Right kidney (tissue), 1 donor: ENCODE results near the gene SLBP.
A peak's percentile ranks its signal among the peaks of the same experiment; 100 is the strongest.

Experiments
- DNase-seq: peaks from one replicate; pipeline ENCODE4 v3.0.0-alpha.2; 2016

The SLBP gene

DNA sequence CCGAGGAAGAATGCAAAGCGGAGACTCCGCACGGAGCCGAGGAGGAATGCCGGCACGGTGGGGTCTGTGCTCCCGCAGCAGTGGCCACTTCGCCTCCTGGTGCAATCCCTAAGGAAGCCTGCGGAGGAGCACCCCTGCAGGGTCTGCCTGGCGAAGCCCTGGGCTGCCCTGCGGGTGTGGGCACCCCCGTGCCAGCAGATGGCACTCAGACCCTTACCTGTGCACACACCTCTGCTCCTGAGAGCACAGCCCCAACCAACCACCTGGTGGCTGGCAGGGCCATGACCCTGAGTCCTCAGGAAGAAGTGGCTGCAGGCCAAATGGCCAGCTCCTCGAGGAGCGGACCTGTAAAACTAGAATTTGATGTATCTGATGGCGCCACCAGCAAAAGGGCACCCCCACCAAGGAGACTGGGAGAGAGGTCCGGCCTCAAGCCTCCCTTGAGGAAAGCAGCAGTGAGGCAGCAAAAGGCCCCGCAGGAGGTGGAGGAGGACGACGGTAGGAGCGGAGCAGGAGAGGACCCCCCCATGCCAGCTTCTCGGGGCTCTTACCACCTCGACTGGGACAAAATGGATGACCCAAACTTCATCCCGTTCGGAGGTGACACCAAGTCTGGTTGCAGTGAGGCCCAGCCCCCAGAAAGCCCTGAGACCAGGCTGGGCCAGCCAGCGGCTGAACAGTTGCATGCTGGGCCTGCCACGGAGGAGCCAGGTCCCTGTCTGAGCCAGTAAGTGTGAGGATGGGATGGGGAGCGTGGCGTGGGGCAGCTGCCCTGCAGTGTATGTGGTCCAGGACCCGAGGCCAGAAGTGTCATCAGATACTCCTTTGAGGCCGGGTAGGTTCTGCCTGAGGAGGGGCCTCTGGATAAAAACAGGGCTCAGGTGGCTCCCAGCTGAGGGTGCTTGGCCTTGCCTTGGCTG lies 16.2 kb upstream of the SLBP start:
- no peak for DNase-seq

DNA sequence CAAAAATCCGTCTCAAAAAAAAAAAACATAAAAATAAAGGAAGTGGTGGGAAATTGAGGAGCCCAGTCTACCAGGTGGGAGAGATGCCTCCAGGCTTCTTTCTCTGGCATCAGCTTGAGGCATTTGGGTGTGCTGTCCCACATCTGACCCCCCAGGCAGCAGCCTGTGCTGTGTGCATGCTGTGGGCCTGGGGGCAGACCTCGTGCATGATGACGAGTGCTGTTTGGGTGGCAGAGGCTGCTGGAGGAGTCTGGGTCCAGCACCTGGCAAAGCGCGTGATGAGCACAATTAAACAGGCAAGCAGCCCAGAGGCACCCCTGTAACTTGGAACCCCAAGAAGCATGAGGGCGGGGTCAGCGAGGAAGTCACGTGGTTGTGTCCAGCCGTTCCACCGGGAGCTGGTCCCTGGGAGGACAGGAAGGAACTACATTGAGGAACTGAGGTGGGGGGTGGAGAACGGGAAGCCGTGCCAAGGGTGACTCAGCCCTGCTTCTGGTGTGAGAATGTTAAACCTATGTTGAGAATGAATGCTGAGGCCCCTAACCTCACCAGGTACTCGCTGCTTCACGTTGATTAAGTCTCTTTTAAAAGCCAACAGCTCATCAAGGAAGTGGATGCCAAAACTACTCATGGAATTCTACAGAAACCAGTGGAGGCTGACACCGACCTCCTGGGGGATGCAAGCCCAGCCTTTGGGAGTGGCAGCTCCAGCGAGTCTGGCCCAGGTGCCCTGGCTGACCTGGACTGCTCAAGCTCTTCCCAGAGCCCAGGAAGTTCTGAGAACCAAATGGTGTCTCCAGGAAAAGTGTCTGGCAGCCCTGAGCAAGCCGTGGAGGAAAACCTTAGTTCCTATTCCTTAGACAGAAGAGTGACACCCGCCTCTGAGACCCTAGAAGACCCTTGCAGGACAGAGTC lies 15.3 kb upstream of the SLBP start:
- no peak for DNase-seq

DNA sequence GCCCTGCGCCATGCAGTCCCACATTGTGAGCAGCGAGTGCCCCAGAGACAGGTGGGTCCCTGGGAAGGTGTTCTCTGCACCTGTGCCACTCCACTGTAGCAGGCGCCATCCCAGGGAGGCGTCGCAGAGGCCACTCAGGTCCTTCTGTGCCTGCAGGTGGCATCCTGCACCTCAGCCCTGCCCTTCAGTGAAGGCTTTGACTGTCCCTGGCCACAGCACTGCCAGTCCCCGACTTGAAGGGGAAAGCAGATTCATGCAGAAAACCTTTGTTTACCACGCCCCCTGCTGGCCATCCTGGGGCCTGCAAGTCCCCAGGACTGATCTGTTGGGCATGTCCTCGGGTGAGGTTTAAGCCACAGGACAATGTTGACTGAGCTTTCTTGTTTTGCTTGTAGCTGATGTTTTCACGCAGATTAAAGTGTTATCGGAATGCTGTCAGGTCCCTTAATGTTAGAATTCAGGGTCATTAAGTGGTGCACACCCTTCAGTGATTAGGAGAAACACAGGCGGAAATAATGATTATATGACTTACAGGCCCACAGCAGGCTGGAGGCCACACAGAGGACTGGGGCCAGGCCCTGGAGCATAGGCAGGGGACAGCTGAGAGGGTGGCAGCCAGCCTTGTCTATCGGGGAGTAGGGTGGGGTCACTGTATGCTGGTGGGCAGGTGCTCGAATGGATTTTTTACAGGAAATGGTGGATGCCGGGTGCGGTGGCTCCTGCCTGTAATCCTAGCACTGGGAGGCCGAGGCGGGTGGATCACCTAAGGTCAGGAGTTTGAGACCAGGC lies 14.2 kb upstream of the SLBP start:
- DNase-seq, result peak; percentile 61

DNA sequence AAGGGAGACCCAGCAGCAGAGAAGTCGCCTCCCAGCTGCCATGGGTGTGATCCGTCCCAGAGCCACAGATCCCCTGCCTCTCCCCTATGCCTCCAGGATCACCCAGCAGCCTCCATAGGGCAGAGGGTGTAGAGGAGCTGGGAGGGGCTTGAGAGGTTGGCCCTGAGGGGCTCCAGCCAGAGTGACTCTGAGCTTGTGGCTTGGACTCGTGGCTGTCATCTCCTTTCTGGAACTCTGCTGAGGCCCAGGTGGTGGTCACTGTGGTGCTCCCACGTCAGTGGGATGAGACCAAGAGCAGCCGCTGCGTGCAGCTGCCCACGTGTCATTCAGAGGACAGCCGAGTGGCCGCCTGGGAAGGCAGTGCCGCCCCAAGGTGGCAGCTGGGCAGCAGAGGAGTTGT lies 13.4 kb upstream of the SLBP start:
- DNase-seq, result no peak

DNA sequence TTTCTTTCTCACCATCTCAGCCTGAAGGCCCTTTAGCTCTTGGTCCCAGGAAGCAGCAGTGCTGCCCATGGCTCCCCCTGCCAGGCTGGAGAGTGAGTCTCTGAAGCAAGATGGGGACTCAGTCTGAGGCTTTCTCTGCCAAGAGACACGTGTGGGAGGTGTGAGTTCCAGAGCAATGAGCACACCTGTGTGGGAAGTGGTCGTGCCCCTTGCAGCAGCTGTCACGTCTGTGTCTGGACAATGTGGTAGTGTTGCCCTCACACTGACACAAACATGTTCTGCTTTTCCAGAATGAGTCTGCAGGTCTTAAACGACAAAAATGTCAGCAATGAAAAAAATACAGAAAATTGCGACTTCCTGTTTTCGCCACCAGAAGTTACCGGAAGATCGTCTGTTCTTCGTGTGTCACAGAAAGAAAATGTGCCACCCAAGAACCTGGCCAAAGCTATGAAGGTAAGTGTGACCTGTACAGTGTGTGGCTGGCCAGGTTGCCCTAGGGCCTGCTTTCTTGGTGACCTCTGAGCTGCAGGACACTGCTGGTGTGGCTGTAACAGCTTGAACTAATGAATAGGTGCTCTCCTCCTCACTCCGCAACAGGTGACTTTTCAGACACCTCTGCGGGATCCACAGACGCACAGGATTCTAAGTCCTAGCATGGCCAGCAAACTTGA lies 11.1 kb upstream of the SLBP start:
- DNase-seq, result no peak

DNA sequence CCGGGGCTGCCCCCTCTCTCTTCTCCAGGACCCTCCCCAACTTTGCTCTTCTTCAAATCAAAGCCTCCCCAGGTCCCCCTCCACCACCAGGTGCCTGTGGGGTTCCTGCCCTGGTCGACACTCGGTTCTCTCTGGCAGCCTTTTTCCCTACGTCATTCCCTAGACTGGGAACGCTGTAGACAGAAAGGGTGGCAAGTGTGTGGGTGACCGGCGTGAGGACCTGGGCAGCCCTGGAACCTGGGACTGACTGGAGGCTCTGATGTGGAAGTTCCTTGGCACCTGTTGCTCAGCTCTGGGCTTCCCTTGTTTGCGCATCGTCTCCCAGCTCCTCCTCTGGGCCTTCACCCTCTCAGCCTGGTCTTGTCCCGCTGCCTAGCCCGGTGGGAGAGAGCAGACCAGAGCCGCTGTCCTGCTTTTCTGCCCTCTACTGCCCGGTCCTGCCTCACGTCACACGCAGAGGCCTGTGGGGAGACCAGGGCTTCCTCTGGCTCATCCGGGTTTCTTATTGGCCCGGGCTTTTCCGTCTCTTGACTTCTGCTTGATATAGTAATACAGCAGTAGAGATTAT lies 10.5 kb upstream of the SLBP start:
- no peak for DNase-seq

DNA sequence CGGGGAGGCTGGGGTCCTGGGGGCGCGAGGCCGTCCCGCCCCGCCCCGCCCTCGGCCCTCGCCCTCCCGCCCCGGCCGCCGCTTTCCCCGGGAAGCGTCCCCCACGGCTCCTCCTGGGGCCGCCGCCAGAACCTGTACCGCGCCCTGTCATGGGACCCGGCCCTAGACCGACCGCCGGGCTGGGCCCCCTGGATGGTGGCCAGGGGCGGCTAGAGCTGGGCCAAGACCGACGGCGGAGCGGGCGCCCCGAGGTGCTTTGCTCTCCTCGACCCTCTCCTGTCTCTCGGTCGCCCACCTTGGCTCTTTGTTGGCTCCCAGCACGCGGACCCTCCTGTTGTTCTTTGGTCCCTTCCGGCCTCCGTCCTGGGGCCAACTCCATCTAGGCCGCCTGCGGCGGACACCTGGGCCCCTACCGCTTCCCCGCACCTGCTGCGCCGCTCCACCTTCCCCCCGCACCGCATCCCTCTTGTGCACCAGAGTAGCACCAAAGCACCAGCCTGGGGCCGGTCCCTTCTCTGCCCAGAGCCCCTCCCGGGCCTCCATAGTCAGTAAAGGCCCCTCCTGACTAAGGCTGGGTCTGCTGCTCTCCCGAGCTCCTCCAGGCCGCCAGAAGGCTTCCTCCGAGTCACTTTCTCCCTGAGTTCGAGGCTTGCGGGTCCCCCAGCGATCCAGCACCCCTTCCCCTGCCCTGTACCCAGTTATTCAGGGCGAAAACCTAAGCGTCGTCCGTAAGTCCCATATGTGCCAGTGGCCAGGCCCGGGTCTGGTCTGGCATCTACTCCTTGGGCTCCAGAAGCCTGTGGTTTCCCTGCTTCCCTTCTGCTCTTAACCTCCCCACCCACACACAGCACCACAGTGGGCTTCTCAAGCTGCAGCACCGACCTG lies 9.8 kb upstream of the SLBP start:
- peak; percentile 26 for DNase-seq

DNA sequence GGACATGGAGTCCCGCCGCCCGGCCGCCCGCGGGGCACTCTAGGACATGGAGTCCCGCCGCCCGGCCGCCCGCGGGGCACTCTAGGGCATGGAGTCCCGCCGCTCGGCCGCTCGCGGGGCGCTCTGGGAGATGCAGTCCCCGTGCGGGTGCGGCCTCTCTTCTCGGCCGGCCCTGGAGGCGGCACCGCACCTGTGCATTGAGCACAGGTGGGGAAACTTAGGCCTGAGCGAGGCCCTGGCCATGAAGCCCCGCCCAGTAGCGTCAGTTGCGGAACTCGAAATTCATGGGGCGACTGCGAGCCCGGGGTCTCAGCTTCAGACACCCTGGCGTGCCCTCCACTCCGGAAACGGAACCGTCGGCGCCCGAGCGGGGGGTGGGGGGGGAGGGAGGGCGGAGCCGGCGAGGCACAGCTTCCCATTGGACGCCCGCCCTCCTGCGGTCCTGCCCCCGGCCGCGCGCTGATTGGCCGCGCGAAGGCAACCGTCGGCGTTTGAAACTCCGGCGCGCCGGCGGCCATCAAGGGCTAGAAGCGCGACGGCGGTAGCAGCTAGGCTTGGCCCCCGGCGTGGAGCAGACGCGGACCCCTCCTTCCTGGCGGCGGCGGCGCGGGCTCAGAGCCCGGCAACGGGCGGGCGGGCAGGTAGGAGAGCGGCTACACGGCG lies 9.0 kb upstream of the SLBP start, which contains the start of the genes TACC3 and TMEM129:
Gene TACC3, plus strand, starts transcription at position 519 of the 663 bp plus-strand sequence. CDS start 1,901 bp downstream, outside the sequence.
Gene TMEM129, minus strand, starts transcription at position 321 of the 663 bp plus-strand sequence. CDS start 486 bp downstream, outside the sequence.
- peak; percentile 93 for DNase-seq

DNA sequence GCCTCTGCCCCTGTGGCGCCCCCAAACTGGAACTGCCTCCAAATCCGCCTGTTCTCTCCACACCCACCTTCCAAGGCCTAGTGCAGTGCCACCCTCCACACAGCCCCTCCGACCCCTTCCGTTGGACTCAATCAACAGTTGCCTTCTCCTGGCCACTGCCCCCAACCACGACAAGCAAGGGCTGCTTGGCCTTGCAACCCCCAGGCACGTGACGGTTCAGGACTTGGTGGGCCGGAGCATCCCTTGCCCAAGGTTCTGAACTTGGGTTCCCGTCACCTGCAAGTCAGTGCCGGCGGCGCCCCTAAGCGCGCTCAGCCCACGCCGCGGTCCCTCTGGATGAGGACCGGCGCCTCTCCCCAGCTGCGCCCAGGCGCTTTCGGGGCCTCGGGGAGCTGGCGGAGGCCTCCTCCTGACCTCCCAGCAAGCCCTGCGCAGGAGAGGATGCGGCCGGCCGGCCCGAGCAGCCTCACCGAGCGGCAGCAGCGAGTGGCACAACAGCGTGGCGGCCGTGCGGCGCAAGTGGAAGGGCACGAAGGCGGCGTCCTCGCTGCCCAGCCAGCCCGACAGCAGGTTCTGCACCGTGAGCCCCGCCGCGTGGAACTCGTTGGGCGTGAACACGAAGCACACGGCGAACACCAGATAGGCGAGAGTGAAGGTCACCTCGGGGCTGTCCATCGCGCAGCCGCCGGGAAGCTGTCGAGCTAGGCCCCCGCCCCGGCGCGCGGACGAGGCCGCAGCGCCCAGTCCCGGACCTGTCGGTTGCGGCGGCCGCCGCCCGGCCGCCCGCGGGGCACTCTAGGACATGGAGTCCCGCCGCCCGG lies 8.3 kb upstream of the SLBP start:
- DNase-seq, result peak; percentile 76

DNA sequence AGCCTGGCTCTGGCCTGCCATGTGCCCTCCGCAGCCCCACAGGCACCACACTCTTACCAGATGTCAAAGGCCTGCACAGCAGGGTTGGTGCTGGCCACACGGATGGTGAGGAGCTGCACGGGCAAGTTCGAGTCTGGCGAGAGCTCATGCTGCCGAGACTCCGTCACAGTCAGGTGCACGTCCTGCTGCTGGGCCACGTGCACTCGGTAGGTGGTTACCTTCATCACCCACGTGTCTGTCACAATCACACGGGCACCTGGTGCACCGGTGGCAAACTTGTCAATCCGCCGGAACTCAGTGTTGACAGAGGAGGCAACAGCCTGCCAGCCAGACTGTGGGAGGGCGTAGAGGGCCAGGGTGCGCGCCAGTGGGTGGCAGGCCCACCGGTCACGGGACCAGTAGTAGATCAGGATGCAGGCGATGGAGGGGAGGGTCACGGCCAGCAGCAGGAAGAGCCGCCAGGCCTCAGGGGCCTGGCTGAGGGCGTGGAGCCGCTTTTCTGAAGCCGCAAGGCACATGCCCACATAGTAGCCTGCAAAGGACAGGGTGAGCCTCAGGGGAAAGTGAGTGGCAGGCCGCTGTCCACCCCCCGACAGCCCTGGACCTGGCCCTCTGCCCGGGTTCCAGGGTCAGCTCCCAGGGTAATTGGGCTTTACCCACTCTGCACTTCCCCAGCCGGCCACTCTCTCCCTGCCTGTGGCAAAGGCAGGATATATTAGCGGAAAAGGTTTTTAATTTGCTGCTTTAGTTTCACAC lies 6.2 kb upstream of the SLBP start:
- DNase-seq, result no peak

DNA sequence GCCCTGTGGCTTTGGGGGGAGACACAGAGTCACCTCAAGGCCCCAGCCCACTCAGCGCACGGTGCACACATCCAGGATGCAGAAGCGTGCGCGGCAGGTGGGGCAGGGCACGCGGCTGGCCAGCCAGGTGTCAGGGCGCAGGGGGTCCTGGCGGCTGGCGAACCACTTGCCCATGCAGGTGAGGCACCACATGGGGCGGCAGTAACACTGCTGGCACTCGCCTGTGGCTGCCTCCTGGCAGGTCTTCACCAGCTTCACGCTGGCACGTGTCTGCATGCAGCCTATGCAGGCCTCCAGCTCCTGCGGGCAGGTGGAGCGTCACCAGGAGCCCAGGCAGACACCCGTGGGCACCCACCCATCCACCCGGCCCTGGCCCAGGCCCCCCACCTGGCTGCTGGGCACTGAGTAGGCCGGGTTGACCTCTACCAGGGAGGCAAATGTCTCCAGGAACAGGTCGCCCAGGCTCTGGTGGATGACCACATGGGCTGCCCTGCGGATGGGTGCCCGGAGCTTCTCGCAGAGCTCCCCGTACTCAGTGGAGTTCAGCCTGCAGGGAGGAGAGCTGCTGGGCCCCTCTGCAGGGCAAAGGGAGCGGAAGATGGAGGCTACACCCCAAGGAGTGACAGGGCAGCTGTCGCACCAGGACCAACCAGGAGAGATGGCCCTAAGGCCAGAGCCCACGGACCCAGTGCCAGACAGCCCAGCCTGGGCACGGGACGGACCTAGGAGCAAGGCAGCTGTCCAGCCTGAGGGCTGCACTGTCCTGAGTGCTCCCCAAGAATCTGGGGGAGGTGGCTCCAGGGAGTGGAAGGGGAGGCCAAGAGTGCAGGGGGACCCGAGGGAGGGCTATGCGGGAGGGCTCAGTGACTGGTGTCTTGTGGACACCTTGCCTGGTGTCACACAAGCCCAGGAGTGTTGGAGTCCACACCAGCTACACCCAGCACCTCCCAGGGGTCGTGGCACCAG lies 5.3 kb upstream of the SLBP start:
- no peak for DNase-seq

DNA sequence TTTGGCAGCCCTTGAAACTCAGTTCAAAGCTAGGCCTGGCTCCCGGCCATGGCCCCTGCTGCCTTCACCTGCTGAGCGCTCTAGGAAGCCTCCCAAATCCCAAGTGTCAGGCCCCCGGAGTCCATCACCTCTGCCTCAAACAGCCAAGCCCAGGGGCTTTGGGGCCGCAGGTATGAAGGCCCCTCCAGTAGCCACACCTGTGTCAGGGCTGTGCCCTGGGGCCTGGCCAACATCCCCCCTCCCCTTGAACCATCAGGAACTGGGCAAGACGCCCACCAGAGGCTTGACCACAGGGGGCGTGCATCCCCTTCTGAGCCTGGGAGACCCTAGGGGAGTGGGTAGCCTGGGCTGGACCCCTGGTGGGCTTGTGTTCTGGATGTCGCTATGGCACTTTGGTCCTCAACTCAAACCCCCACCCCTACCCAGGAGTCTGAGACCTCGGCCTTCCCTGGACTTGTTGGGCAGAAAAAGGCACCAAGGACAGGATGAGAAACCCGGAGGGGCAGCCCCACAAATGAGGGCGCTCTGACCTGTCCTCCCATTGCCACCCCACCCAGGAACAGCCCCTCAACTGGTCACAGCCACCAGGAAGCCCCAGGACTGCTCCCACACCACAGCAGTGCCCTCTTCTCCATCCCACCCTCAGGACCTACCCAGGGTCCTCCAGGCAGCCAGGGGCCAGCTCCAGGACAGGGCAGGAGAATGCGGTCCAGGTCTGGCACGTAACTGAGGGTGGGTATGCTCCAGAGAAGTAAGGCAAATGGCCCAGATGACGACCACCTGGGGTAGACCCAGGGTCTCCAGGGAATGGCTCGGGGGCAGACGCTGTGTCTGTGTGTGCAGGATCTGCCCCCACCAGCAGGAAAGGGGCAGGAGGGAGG lies 4.2 kb upstream of the SLBP start:
- no peak for DNase-seq

DNA sequence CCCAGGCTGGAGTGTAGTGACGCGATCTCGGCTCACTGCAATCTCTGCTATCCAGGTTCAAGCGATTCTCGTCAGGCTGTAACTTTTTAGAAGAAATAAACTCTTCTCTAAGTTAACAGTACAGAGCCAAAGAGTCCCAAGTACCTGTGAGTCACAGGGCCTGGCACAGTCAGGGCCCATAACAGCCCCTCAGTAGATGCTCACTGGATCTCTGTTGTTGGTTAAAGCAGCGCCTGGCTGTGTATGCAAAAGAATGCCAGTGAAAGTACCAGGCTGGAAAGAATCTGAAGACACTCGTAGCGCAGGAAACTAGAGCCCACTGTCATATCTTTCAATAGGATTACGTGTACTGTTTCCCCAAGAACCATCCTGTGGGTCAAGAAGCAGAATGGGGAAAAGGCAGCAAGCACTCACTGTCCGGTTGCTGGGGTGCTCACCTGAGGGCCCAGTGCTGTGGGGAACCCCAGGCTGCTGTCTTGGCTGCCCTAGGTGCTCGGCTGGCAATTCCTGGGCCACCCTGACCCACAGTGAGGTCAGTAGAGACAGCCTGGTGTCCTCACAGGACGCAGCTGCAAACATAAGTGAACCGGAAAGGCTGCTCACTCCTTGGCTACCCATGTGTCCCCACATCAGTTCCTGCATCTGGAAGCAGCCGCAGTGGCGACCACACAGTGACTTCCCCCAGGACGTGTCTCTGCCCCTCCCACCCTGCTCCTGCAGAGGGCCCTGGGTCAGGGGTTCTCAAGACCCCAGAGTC lies 3.1 kb upstream of the SLBP start:
- DNase-seq, result no peak

DNA sequence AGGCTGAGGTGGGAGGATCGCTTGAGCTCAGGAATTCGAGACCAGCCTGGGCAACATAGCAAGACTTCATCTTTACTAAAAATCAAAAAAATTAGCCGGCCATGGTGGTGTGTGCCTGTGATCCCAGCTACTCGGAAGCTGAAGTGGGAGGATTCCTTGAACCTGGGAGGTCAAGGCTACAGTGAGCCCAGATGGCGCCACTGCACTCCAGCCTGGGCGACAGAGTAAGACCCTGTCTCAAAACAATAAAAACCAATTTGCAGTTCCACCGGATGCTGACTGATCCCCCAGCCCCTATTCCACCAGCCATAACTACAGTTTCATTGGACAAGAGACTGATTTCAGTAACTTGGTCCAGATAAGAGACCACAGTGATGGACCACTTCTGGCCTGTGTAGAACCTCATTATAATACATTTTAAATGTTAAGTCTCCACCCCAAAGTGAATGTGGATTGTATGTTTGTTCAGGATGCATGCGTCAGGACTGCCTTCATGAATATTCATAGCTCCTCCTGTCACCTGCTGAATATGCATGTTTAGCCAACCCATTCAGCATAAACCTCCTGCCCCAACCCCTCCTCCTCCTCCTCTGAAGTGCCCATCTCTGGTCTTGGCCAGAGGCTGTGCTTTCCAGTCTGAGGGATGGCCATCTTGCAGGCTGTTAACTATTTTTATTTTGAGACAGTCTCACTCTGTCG lies 2.3 kb upstream of the SLBP start:
- DNase-seq, result no peak
